Naive thymus-derived CD8-positive, alpha-beta T cell (primary cell): ENCODE data around the gene PTCD1. TPM values are rescaled to one million over a fixed set of nuclear protein-coding genes. Genes with fewer than 3 reads are reported as not detected.
"Not testable (repeated sequence)": the region's sequence is repeated elsewhere in the genome, so short reads cannot be mapped to it uniquely, and the experiment has no call there.

Experiments
- ATAC-seq, 2 donors: fragments of 150-1000 bp; cut with Tn5 transposase in 1 of 2; sonication (Bioruptor Pico), chemical (Tn5 transposase) in 1 of 2; 1 replicate in 1 of 2; 2 replicates in 1 of 2; pipeline ENCODE4 v1.10.0; 2021; ENCODE audit warnings: mild to moderate bottlenecking in 2 of 2, moderate library complexity in 2 of 2
- POLR2A ChIA-PET: fragments of 350-600 bp; sonication (Branson Sonifier 250); formaldehyde crosslinking; loops from one replicate; lab custom pipeline; 2021; ENCODE audit warnings: antibody characterized with exemption; lab: Charles Lee
- DNase-seq, 10 donors: peaks; one replicate each; pipeline versions ENCODE4 v3.0.0 to v3.0.0-alpha.2; 2020 to 2022
- H3K27ac Mint-ChIP-seq, 10 donors: one replicate each; pipeline ENCODE4 v1.8.0; 2020 to 2022; ENCODE audit warnings: mild to moderate bottlenecking in 10 of 10, mixed read lengths in 10 of 10, moderate library complexity in 4 of 10, inconsistent platforms in 1 of 10
- H3K27me3 Mint-ChIP-seq, 5 donors: one replicate each; pipeline ENCODE4 v1.8.0; 2021 to 2022; ENCODE audit warnings: mixed read lengths in 5 of 5
- H3K36me3 Mint-ChIP-seq, 3 donors: one replicate each; pipeline ENCODE4 v1.8.0; 2020 to 2022; ENCODE audit warnings: mixed read lengths in 3 of 3, mild to moderate bottlenecking in 2 of 3, inconsistent platforms in 1 of 3
- H3K4me1 Mint-ChIP-seq, 4 donors: one replicate each; pipeline ENCODE4 v1.8.0; 2021 to 2022; ENCODE audit warnings: mixed read lengths in 4 of 4
- H3K4me3 Mint-ChIP-seq, 10 donors: one replicate each; pipeline ENCODE4 v1.8.0; 2020 to 2022; ENCODE audit warnings: mild to moderate bottlenecking in 10 of 10, mixed read lengths in 10 of 10, moderate library complexity in 6 of 10, inconsistent platforms in 1 of 10
- H3K9me3 Mint-ChIP-seq, 9 donors: one replicate each; pipeline ENCODE4 v1.8.0; 2020 to 2022; ENCODE audit warnings: mixed read lengths in 9 of 9, mild to moderate bottlenecking in 3 of 9, inconsistent platforms in 1 of 9, moderate library complexity in 1 of 9
- polyA plus RNA-seq, 3 donors: library from polyadenylated mRNA; unstranded; fragments of 300-500 nt; fragmentation: Illumina TruSeq; gene quantifications; one replicate each; pipeline ENCODE4 v1.2.3, GENCODE V29; 2021
- total RNA-seq, 8 experiments: library from RNA in 2 of 8; stranded (reverse) in 2 of 8; gene quantifications; one replicate each; pipeline ENCODE4 v1.2.3 and lab custom pipeline; 2021 to 2026

Gene PTCD1
- total and polyA plus RNA-seq, 5 experiments from 2014 or later: 2.0 to 13.8 (median 3.9) TPM

GRCh38 chr7:99383791-99384370 is 54.7 kb downstream of the PTCD1 start:
- Mint-ChIP-seq H3K27ac (peak overlapping the region; percentile 49 to 90 (median 78)), H3K36me3 (peaks cover 0 to 48% (median 9%) of the 10 kb centered on the region in 3 donors), H3K9me3 (no peaks in the 10 kb centered on the region), H3K4me3 (peak overlapping the region in 3 of 10 donors; percentile 18 to 51 (median 28)), H3K27me3 (no peaks in the 10 kb centered on the region), H3K4me1 (peaks cover 29 to 64% (median 54%) of the 10 kb centered on the region in 4 donors)
- ATAC-seq: no peak
- POLR2A ChIA-PET: interaction anchor here (0.8 to 2.0 kb wide), 3 partner anchors 10 to 15 kb away, joined by 3 to 4 read pairs (median 4); partner anchors contain the start of gene ARPC1B
- peak in 1 of 10 donors; percentile 21 for DNase-seq

GRCh38 chr7:99383203-99383602 is 55.4 kb downstream of the PTCD1 start:
- Mint-ChIP-seq H3K9me3 (no peaks in the 10 kb centered on the region), H3K4me1 (peaks cover 29 to 67% (median 56%) of the 10 kb centered on the region in 4 donors), H3K36me3 (peaks cover 0 to 46% (median 9%) of the 10 kb centered on the region in 3 donors), H3K4me3 (peak overlapping the region in 5 of 10 donors; percentile 9 to 51 (median 28)), H3K27ac (peak overlapping the region in 9 of 10 donors; percentile 42 to 90 (median 79)), H3K27me3 (no peaks in the 10 kb centered on the region)
- DNase-seq: no peak
- ATAC-seq: no peak
- POLR2A ChIA-PET: interaction anchor here (0.5 to 2.0 kb wide), 6 partner anchors 9 to 25 kb away, joined by 3 to 6 read pairs (median 4); partner anchors contain the start of genes ARPC1B, BUD31 and PDAP1

- Mint-ChIP-seq H3K27me3 (no peaks in the 10 kb centered on the region), H3K9me3 (no peaks in the 10 kb centered on the region), H3K4me1 (peaks cover 33 to 76% (median 68%) of the 10 kb centered on the region in 4 donors), H3K4me3 (peak overlapping the region in 9 of 10 donors; percentile 76 to 90 (median 86)), H3K27ac (peak overlapping the region; percentile 87 to 99 (median 98)), H3K36me3 (peaks cover 0 to 47% (median 6%) of the 10 kb centered on the region in 3 donors)
- DNase-seq (peak in 1 of 10 donors; percentile 28), ATAC-seq (no peak)
- POLR2A ChIA-PET: interaction anchor here (0.7 to 9.9 kb wide), 4 partner anchors 8 to 85 kb away, joined by 3 to 102 read pairs (median 6); partner anchors contain the start of genes BUD31 and PDAP1
Observed at GRCh38 chr7:99381664-99382075, 56.9 kb downstream of the PTCD1 start.

GRCh38 chr7:99380823-99381663 is 57.6 kb downstream of the PTCD1 start:
- peaks cover 30 to 80% (median 72%) of the 10 kb centered on the region in 4 donors for H3K4me1 Mint-ChIP-seq
- DNase-seq (peak; percentile 77 to 96 (median 94)), ATAC-seq (peak; percentile 87 to 88)
- H3K27me3 Mint-ChIP-seq: no peaks in the 10 kb centered on the region
- no peaks in the 10 kb centered on the region for H3K9me3 Mint-ChIP-seq
- POLR2A ChIA-PET: interaction anchor here (0.6 to 9.9 kb wide), 8 partner anchors 9 to 123 kb away, joined by 3 to 102 read pairs (median 6); partner anchors contain the start of genes BUD31, PDAP1, ZKSCAN5 and ZNF394
- H3K27ac Mint-ChIP-seq: peak overlapping the region; percentile 87 to 99 (median 98)
- H3K4me3 Mint-ChIP-seq: peak overlapping the region; percentile 76 to 90 (median 86)
- peaks cover 0 to 46% (median 6%) of the 10 kb centered on the region in 3 donors for H3K36me3 Mint-ChIP-seq

GRCh38 chr7:99380032-99380822 is 58.4 kb downstream of the PTCD1 start:
- POLR2A ChIA-PET: interaction anchor here (0.6 to 9.9 kb wide), 10 partner anchors 8 to 124 kb away, joined by 3 to 102 read pairs (median 6); partner anchors contain the start of genes BUD31, PDAP1, ZKSCAN5 and ZNF394
- H3K4me1 Mint-ChIP-seq: peaks cover 28 to 79% (median 72%) of the 10 kb centered on the region in 4 donors

GRCh38 chr7:99379693-99380031 is 58.9 kb downstream of the PTCD1 start:
- Mint-ChIP-seq H3K27ac (peak overlapping the region; percentile 87 to 99 (median 98)), H3K4me1 (peaks cover 28 to 76% (median 71%) of the 10 kb centered on the region in 4 donors), H3K36me3 (peaks cover 0 to 44% (median 6%) of the 10 kb centered on the region in 3 donors), H3K4me3 (peak overlapping the region; percentile 76 to 90 (median 86))
- H3K9me3 Mint-ChIP-seq, H3K27me3 Mint-ChIP-seq, ATAC-seq: not testable (repeated sequence)
- POLR2A ChIA-PET: interaction anchor here (1.0 to 9.9 kb wide), 8 partner anchors 8 to 125 kb away, joined by 3 to 102 read pairs (median 6); partner anchors contain the start of genes BUD31, PDAP1 and ZKSCAN5
- DNase-seq: peak in 1 of 10 donors; percentile 47

More at GRCh38 chr7:99380032-99380822, 58.4 kb downstream of the PTCD1 start:
- peaks cover 0 to 44% (median 6%) of the 10 kb centered on the region in 3 donors for H3K36me3 Mint-ChIP-seq
- peak overlapping the region; percentile 76 to 90 (median 86) for H3K4me3 Mint-ChIP-seq
- H3K9me3 Mint-ChIP-seq: no peaks in the 10 kb centered on the region
- no peaks in the 10 kb centered on the region for H3K27me3 Mint-ChIP-seq
- ATAC-seq: peak; percentile 7 to 8
- DNase-seq: peak in 7 of 10 donors; percentile 25 to 49 (median 33)
- H3K27ac Mint-ChIP-seq: peak overlapping the region; percentile 87 to 99 (median 98)

GRCh38 chr7:99379043-99379577 is 59.5 kb downstream of the PTCD1 start:
- Mint-ChIP-seq H3K27me3 (no peaks in the 10 kb centered on the region), H3K27ac (peak overlapping the region; percentile 87 to 99 (median 98)), H3K4me3 (peak overlapping the region; percentile 76 to 90 (median 86)), H3K9me3 (no peaks in the 10 kb centered on the region), H3K4me1 (peaks cover 28 to 70% (median 65%) of the 10 kb centered on the region in 4 donors), H3K36me3 (peaks cover 0 to 43% (median 6%) of the 10 kb centered on the region in 3 donors)
- DNase-seq (peak; percentile 30 to 71 (median 48)), ATAC-seq (no peak)
- POLR2A ChIA-PET: interaction anchor here (0.7 to 9.9 kb wide), 7 partner anchors 11 to 54 kb away, joined by 3 to 102 read pairs (median 5); partner anchors contain the start of genes BUD31 and PDAP1

GRCh38 chr7:99375070-99375807 is 63.4 kb downstream of the PTCD1 start:
- POLR2A ChIA-PET: interaction anchor here (0.5 to 9.9 kb wide), 13 partner anchors 8 to 773 kb away, joined by 3 to 102 read pairs (median 5); partner anchors contain the start of genes BUD31, PDAP1 and ZNF655
- ATAC-seq: peak; percentile 25 to 34
- peak overlapping the region in 9 of 10 donors; percentile 86 to 99 (median 98) for H3K27ac Mint-ChIP-seq

GRCh38 chr7:99374111-99375064 is 64.2 kb downstream of the PTCD1 start, which contains the start of gene ARPC1B:
Gene ARPC1B (plus strand): TSS chr7:99374730. CDS start chr7:99385715, 10,985 bp downstream.
- H3K4me1 Mint-ChIP-seq: peaks cover 15 to 48% (median 47%) of the 10 kb centered on the region in 4 donors
- H3K27me3 Mint-ChIP-seq: no peaks in the 10 kb centered on the region
- H3K27ac Mint-ChIP-seq: peak within 1 kb of the TSS; percentile 87 to 99 (median 98)
- H3K36me3 Mint-ChIP-seq: peaks cover 0 to 30% (median 6%) of the 10 kb centered on the region in 3 donors
- ATAC-seq (peak; percentile 51 to 59), DNase-seq (peak; percentile 78 to 91 (median 81))
- H3K4me3 Mint-ChIP-seq: peak within 1 kb of the TSS; percentile 79 to 91 (median 87)
- POLR2A ChIA-PET: interaction anchor here (0.5 to 9.9 kb wide), 15 partner anchors 8 to 774 kb away, joined by 3 to 102 read pairs (median 5); partner anchors contain the start of genes BUD31, PDAP1 and ZNF655
- H3K9me3 Mint-ChIP-seq: no peaks in the 10 kb centered on the region

More at GRCh38 chr7:99375070-99375807, 63.4 kb downstream of the PTCD1 start:
- peaks cover 19 to 57% (median 55%) of the 10 kb centered on the region in 4 donors for H3K4me1 Mint-ChIP-seq
- peaks cover 0 to 31% (median 6%) of the 10 kb centered on the region in 3 donors for H3K36me3 Mint-ChIP-seq
- no peaks in the 10 kb centered on the region for H3K27me3 Mint-ChIP-seq
- H3K9me3 Mint-ChIP-seq: no peaks in the 10 kb centered on the region
- DNase-seq: peak; percentile 52 to 79 (median 62)
- H3K4me3 Mint-ChIP-seq: peak overlapping the region; percentile 78 to 90 (median 83)
